ENCODE data around the gene OCA2.
"Not testable (repeated sequence)": the region's sequence is repeated elsewhere in the genome, so short reads cannot be mapped to it uniquely, and the experiment has no call there.

OCA2 gene

DNA sequence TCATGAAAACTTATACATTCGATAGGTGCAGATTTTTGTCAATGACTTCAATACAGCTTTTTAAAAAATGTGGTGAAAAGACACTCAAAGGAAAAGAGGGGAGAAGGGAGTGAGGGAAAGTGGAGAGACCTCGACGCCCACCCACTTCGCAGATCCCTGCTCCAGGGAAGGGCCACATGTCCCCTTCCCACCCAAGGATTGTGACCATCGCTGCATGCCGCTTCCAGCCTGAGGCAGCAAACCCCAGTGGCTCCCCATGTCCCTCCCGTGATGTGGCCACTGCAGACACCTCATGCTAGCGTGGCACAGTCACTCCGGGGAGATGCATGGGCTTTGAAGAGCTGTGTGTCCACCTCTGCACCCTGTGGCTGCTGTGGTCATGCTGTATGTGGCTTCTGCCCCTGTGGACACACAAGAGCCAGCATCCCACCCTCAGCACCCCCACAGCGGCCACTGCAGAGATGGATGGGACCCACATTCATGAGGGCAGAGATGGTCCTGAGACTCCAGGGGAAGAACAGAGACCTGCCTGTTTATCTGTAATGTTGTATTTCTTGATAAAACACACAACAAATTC lies 230.2 kb downstream of the OCA2 start:
- DNase-seq, result no peak

DNA sequence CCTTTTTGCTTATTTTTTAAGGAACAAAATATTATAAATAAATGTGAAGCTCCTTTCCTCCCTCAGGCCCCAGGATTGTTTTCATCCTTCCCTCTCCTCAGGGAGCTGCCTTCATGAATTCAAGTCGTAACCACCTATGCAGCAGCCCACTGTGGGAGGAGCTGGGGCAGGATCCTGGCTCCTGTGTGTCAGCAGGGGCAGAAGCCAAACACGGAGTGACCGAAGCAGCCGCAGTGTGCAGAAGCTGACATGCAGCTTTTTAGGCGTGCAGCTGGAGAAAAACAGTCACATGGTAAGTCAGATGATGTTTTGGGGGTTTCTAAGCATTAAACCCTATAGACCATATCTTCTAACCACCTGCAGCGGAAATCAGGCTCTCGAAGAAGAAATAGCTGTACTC lies 231.3 kb downstream of the OCA2 start:
- no peak for DNase-seq

DNA sequence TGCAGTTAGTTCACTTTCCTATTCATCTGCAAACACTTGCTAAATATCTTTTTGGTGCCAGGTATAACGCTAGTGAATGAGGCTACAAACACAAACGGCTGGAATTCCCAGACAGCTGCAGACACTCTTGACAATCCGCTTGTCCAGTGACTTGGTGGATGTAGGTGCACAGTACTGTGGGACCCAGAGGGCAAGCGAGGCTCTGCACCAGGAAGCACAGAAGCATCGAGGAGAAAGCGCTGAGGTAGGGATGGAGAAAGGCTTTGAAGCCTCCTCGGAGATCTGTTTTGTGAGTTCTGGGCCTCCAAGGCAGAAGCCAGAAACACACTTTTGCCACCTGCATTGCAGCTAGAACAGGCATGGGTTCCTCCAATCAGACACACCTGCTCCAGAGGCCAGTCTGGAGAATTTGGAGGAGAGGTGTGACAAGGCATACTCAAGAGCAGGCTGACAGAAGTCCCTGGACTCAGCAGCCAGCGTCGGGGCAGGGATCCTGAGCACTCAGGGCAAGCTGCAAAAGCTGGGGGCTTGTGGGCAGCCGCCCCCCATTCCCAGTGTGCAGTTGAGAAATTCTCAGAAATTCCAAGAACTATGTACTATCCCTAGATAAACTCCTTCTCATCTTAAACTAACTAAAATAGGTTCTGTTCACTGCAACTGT lies 232.5 kb downstream of the OCA2 start:
- DNase-seq, result no peak

DNA sequence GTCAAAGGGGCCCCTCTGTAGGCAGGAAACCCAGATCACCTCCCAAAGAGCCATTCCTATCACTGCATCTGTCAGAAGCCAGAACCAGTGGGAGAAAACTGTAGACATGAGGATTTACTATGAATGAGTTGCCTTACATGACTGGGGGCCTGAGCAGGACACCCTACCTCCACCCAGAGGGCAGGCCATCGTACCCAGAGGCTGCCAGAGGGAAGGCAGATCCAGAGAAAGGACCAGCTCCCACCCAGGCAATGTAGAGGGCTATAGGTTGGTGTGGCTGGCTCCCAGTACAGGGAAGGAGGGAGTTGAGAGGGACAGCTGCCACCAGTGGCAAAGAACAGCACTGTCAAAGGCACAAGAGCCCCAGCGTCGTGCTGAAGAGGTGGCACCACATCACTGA lies 233.2 kb downstream of the OCA2 start:
- no peak for DNase-seq

DNA sequence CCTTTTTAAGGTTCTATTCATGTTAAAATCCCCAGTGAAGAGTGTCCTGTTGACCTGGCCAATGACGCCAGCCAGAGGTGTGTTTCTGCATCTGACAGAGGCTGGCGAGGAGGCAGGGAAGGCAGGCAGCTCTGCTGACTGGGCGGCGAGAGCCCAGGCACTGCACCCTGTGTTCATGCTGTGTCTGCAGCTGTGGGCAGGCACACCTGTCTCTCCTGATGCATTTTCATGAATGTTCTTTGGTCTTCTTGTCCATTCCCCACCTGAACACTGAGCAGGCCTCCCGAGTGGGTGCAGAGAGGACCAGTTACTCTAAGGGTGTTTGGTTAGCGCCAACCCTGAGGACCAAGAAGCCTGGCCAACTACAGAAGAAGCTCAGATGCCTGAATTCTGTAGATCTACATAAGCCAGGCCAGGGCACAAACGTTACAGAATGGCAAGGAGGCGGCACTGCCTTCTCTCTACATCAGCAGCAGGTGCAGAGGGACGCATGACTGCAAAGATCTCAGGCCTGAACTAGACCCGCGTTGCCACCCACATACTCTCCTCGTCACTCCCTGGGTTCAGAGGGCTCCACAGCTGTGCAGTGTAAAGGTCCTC lies 233.7 kb downstream of the OCA2 start:
- no peak for DNase-seq

DNA sequence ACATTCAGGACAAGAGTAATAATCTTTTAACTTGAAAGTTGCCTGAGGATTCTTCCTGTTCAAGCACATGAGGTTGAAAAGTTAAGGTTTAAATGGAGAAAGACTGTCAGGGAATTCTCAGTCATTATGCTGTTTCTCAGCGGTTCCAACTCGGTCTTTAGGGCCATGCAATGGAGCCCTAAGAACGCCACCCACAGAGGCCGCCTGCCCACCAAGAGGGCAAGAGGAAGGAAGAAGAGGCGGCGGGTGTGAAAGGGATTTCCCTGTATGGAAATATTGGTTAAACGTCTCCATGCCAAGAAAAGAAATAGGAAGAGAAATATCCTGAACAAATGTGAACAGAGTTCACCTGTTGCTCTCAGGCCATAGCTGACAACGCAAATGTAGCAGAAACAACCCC lies 234.4 kb downstream of the OCA2 start:
- DNase-seq, result no peak

DNA sequence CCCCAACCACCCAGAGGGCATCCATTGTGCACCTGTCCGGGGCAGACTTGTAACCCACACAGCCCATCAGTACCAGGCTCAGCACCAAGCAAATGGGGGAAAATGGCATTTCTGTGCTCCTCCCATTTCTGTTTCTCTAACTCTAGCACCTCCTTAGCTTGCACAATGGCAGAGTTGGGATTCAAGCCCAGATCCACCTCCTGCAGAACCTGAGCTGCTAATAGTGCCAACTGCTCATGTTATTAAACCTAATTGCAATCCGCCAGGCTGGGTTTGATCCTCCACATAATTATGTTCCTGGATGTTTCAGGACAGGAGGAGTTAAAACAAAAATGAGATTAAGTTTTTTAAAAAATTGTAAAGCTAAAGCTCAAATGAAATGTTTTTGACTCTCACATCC lies 235.0 kb downstream of the OCA2 start:
- no peak for DNase-seq

DNA sequence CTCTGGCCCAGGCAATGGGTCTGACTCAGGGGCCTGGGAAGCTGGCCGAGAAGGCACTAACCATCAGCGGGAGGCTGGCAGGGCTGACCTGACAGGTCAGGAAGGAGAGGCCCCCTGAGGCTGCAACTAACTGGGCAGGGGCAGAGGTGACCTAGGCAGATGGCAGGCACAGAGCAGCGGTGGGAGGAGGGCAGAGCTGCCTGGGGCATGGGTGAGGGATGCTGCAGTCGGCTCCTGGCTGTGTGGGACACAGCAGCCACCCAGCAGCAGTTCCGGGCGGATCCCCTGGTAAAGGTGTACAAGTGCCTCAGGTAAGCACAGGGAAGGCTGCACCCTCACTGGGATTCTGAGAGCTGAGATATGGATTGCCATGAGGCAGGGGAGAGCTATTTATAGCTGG lies 236.1 kb downstream of the OCA2 start:
- no peak for DNase-seq

DNA sequence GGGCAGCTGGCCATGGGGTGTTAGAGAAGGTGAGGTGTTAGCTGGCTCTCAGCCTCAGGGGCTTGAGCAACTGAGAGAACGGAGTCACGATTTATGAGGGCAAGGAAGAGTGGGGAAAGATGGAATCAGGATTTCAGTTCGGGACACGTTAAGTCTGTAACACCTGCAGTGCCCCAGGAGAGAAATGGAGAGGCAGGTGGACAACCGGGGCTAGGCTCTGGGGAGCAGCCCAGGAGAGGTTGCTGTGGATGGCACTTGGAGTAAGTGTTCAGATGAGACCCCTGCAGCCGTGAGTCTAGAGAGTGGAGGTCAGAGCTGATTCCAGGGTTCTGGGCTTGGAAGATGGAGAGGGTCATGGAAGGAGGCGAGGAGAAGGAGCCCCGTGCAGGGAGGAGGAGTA lies 237.9 kb downstream of the OCA2 start:
- DNase-seq, result no peak

DNA sequence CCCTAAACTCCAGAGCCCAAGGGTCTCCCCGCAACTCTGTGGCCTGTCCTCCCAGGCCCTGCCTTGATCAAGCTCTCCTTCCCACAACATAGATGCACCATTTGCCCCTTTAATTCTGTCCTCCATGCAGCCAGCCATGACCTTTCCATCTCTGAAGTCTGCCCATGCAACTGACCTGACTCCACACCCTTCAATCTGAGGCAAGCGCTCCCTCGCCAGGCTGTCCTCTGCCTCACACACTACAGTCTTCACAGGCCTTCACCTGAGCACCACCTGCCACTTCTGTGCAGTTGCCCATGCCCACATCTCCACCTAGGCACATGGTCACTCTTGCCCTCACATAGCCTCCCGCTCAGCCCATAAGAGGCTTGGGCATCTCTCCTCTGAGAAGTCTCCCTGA lies 244.0 kb downstream of the OCA2 start:
- DNase-seq, result no peak

DNA sequence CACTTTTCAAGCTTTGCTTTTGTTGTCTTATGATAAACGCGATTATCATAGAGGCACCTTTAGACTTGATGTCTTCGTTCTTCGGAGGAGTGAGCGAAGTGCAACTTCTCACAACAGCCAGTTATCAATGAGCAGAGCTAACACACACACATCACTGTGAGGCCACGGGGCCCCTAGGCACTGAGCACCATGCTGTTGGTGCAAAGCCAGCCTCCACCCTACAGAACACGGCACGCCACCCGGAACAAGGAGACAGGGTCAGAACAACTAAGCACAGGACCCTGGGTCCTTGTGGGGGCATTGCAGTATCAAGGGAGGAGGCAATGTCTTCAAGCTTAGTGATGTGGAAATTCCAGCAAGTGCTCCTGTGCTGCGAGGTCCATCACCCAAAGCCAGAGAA lies 244.5 kb downstream of the OCA2 start:
- no peak for DNase-seq

DNA sequence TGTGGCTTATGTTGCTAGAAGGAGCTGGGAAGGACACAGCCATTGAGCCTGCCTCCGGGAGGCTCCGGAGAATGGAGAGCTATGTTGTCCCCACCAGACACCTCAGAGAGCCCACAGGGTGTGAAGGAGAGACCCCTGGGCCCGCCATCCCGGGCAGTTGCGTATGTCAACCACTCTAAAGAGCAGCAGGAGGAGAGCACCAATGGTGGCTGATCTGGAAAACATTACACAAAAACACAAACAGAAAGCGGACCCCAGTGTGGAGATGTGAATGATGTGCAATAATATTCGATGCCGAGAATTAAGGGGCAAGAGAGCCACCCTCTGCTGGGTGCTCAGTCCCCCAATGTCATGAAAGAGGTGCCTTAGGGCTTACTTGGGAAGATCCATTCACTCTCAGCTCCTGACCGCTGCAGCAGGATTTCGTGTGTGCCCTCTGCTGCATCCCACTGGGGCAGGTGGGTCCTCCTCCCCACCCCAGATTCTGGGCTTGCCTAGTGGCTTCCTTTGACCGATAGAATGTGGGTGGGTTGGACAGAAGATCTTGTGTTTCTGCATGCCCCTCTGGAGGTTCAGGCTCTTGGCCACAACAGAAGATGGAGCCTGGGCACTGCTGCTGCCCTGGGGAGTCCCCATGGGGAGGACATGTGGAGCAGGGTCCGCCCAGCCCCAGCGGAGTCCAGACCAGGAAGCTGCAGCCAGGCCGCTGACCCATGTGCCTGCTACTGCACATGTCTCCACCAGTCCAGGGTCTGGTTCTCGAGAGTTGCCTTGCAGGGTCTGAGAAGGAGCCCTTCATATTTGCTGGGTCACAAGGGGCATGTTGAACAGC lies 245.3 kb downstream of the OCA2 start:
- DNase-seq, result no peak

DNA sequence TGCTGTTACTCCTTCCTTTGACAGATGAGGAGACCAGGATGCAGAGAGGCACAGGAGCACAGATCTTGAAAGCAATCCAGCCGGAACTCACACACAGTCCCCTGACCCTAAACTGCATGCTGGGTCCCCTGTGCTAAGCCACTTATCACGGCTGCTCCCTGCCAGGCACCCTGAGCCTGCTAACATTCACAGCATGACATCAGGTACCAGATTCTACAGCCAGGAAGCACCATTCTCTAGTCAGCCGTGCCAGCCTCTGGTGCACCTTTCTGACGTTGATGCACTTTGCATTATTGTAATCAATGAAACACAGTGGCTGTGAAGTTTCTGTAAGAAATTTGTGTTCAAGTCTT lies 247.3 kb downstream of the OCA2 start:
- DNase-seq, result no peak

DNA sequence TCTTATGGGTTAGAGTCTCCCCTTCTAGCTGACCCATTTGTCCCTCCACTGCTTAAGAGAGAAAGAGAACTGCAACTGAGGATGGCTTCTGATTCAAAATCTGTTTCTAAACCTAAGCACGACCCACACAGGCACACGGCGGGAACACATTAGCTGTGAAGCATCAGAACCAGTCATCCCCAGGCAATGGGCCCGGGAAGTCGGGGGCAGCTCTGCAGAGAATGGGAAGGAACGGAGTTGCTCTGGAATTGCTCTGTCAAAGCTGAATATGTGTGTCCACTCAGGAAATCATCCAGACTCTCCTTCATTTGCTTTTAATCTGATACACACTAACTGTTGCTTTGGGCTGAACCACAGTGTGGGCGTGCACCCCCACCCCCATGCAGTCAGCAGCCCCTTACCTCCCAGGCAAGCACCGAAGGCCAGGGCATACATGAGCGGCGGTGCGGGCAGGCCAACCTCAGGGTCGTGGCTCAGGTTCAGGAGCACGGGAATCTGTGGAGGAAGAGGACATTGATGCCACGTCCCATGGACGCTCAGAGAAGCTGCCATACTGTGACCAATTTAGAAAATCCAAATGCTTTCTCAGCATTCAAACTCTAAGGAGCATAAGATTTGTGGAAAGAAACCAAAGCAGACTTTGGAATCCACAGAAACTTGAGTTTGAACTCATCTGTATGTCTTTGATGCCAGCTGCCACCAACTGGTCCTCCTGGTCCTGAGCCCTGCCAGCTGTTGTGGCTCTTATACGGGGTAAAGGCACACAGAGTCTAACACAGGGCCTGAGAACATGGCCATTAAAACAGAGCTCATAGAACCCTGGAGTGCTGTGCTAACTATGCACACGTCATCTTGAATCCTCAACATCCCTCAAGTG lies 247.9 kb downstream of the OCA2 start:
- DNase-seq, result no peak

DNA sequence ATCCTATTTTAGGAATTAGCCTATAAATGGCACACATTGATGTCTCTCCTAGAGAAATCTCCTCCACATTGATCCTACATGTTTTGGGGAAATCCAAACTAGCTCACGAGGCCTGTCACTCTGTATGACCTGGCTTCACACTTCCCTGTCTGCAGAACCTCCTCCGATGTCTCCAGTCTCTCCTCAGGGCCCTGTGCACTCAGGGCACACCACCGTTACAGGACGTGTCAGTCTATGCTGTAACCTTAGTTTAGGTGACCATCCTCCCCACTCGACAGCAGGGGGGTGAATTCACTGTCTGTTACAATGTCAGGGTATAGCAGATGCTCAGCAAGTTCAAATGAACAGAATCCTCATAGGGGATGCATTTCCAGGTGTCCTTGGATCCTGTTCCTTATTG lies 249.1 kb downstream of the OCA2 start:
- DNase-seq, result no peak

DNA sequence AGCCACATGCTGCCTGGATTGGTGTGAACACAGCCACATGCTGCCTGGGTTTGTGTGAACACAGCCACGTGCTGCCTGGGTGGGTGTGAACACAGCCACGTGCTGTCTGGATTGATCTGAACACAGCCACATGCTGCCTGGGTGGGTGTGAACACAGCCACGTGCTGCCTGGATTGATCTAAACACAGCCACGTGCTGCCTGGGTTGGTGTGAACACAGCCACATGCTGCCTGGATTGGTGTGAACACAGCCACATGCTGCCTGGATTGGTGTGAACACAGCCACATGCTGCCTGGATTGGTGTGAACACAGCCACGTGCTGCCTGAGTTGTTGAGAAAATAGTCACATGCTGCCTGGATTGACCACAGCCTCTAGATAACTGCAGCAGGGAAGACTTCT lies 250.2 kb downstream of the OCA2 start:
- not testable (repeated sequence) for DNase-seq

DNA sequence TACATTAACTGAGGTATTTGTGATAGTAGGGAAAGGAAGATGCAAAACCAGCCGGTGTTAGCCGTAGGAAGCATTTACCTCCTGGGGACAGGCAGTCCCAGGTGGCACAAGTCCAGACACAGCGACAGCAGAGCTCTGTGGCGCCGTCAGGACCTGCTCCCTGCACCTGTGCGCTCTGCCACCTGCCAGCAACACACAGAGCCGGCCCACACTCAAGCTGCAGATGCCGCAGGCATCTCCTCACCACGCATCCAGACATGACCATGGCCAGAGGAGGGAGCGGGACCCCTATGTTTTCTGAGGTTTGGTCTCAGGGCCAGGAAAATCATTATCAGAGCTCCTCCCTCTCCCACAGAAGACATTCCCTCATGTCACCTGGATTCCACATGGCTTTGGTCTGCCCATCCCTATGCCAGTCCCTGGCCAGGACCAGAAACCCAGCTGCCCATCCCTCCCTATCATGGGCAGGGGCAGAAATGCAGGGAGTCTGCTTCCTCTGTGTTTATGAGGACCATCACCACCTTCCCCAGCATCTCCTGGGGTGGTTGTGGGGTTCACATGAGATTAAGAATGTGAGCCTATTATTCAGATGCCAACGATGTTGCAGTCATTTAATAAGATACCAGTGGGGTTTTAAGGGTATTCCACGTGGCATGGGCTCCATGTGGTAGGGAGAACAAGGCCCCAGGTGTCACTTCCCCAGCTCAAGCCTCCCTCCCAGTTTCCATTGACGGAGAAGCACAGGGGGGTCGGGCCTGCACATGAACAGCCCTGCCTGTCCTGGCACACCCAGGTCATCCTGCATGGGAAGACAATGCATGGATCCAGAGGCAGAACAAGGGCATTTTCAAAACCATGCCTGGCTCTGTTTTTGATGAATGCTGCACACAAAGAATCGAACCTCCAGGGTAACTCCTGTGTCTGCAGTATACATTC lies 251.1 kb downstream of the OCA2 start:
- DNase-seq, result no peak

DNA sequence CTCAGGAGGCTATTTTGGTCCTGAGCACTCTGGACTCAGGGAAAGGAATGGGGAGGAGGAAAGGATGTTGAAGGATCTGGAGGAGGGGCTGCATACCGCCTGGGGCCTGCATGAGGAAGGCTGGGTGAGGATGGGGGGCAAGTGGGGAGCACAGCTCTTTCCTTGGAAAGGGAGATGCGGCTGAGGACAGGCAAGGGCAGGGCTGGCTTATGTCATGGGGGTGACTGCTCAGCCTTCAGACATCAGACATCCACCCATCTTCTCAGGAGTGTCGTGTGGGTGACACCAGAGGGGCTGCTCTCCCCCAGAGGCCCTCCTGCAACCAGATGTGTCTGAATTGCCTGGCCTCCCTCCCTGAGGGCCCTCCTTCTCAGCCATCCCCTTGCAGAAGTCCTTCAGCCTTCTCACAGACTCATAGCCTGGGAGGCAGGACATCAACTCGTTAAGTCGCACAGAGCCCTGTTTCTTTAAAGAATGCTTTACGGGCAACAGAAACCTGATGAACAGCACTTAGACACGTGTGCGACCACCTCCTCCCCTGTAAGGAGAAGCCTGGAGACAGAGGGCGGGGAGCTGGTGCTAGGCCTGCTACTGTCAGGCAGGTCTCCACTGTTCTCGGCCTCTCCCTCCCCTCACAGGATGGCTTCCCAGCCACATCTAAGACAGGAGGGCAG lies 252.3 kb downstream of the OCA2 start:
- DNase-seq, result no peak

DNA sequence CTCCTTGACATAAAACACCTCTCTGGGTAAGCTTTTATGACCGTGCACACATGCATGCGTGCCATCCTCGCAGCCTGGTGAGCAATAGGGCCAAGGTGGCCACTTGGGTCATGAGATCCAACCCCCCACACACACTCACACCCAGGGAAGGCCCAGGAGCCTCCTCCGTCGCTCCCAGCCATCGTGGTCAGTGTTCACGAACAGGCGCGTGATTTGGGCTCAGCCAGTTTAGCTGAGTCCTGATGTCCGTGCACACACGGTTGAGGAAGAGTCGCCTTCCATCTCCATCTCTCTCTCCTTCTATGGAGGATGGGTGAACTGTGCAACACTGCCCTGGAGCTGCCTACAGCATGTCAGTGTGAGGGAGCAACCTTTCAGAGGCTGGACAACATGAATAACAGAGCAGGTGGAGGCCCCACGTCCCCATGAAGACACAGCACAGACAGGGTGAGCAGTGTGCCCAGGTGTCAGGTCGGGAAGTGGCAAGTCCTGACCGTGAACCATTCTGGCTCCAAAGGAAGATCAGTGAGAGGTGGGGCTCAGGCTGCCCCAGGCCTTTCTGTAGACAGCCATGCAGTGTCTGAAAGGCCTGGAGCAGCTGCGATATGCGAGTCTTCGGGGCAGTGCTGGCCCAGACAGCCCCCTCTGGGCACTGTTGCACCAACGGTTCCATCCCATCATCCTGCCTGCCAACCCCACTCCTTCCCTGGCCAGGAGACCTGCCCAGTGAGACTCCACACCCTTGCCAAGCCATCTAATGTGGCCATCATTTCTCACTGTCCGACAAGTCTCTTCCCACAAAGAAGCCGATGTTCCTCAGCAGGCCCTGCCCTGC lies 253.4 kb downstream of the OCA2 start:
- DNase-seq, result no peak

DNA sequence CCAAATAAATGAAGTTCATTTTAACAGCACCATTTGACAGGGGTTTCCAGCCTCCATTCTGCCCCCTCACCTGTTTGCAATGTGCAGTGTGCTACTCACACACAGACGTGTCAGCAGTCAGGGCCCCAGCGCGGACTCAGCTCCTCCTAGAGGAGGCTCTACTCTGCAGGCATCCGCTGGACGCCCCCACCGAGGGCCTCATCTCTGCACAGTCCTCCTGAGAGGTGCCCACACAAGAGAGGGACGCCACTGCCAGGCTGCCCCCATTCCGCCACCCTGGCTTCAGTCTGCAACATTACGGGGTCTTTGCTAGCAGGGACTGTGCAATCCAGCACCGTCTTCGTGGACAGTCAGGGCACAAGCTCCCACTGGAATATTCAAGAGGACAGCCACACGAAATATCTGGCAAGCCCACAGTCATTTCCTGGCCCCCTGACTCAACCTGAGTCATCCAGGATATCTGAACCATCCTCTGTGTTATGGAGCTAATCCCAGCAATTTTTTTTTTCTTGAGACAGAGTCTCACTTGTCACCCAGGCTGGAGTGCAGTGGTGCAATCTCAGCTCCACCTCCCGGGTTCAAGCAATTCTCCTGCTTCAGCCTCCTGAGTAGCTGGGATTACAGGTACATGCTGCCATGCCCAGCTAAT lies 255.0 kb downstream of the OCA2 start:
- DNase-seq, result no peak
